ENCODE data around the gene SLC28A1.
A peak's percentile ranks its signal among the peaks of the same experiment; 100 is the strongest.

Gene SLC28A1

GRCh38 chr15:84946772-84947489, 62.5 kb downstream of the SLC28A1 start:
- DNase-seq, result no peak

GRCh38 chr15:84947947-84948830, 63.7 kb downstream of the SLC28A1 start:
- no peak for DNase-seq

- DNase-seq, result no peak
These were observed 64.6 kb downstream of the SLC28A1 start for GRCh38 chr15:84949043-84949442.

GRCh38 chr15:84949845-84950569, 65.5 kb downstream of the SLC28A1 start:
- DNase-seq, result no peak

DNA sequence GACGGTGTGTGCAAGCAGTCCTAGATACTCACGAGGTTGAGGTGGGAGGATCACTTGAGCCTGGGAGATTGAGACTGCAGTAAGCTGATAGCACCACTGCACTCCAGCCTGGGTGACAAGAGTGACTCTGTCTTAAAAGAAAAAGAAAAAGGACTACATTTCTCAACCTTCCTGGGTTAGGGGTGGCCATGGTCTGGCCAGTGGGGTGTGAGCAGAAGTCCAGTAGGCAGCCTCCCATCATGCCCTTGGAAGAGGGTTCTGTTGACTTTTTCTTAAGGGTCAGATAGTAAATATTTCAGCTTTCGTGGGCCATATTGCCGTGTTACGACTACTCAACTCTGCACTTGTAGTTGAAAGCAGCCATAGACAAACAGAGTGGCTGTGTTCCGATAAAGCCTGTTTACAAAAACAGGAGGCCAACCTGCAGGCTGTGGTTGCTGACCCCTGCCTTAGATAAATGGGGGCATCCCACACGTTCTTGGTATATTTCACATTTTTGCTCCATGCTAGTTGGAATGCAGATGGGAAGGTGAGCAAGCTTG, 66.2 kb downstream of the SLC28A1 start:
- DNase-seq, result no peak

- DNase-seq, result no peak
These were observed 67.3 kb downstream of the SLC28A1 start for GRCh38 chr15:84951736-84952135.

DNA sequence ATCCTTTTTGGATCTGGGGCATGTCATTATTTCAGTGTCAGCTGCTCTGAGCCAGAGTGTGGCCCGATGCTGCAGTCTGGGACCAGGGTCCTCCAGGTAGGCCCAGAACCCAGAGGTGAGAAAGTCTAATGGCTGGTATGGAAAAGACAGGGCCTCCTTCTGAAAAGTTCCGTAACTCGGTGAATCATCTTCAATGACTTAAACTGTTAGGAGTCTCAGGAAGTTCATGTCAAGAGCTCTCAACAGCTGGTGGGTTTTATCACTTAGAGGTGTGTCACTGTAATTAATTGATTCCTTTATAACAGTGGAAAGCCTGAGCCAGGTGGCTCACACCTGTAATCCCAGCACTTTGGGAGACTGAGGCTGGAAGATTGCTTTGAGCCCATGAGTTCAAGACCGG, 68.7 kb downstream of the SLC28A1 start:
- no peak for DNase-seq

DNA sequence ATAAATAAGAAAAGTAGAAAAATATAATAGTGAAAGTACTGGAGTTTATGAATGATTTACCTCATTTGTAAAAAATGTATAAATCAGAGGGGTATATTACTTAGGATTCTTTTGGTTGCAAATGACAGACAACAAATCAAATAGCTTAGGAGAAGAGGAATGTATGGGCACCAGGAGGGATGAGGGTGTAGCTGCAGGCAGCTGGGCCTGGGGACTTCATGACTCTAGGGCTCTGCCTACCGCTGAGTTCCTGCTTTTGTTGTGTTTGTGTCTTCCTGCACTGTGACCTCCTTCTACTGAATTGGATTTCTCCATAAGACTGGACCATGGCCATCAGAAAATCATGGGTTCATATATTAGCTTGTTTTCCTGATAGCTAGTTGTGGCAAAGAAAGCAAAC, 69.3 kb downstream of the SLC28A1 start:
- no peak for DNase-seq

DNA sequence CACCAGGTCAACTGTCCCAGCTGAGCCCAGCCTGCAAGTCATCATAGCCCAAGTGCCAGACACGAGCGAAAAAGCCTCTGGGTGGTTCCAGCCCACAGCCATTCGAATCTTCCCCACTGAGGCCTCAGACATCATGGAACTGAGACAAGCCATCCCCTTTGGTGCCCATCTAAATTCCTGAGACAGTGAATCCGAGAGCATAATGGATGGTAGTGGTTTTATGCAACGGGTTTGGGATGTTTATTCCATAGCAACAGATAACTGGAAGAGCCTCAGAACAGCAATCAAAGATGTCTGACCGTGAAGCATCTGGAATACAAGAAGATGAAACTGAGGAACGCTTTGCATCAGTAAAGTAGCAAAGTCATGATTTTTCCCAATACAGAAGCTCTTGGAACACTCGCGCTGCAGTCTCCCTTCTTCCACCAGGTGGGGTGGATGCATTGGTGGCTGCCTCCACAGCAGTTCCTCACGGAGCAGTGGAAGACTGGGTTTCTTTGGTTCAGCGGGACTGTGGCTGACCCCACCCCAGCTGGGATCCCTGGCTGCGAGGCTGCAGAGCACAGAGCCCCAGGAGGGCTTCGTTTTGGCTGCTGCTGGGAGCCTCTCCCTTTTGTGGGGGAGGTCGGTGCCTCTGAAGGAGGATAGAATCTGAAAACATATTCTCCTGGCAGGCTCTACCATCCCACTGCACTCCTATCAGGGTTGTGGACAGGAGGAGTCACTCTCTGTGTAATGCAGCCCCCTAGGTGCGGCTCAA, 70.8 kb downstream of the SLC28A1 start:
- peak; percentile 66 for DNase-seq

DNA sequence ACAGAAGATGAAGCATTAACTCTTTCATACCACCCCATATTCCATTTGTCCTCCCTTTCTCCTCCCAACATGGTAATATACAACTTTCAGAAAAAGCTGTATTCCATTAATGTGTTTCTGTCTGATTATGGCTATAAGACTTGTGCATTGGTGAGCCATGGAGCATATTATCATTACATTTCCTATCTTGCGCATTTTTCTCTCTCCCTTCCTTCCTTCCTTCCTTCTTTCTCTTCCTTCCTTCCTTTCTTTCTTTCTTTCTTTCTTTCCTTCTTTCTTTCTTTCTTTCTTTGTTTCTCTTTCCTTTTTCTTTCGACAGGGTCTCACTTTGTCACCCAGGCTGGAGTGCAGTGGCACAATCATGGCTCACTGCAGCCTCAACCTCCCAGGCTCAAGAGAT, 71.7 kb downstream of the SLC28A1 start:
- no peak for DNase-seq

DNA sequence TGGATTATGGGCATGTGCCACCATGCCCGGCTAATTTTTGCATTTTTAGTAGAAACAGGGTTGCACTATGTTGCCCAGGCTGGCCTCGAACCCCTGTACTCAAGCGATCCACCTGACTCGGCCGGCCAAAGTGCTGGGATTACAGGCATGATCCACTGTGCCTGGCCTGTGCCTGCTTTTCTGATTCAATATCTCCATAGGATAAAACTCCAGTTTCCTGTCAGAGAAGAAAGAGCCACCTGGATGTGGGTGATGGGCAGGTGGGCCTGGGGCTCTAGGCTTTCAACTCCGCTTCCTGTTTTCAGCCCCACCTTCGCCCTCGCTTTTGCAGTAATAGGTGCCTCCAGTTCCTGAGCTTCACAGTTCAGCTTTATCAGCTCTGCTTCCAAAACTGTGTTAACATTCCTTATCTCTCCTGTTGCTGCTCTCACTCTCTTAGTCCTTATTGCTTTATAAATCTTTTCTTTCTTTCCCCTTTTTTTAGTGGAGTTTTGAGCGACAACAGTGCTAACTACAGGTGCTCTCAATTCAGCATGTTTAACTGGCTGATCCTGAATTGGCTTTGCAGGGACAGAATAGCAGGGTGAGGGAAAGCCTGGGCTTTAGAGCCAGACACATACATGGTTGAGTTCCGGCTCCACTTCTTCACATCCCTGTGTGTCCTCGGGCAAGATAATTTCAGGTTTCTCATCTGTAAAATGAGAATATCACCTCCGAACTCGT, 76.1 kb downstream of the SLC28A1 start:
- DNase-seq, result no peak

- no peak for DNase-seq
These were observed 76.6 kb downstream of the SLC28A1 start for GRCh38 chr15:84961114-84961452.

- no peak for DNase-seq
These were observed 77.2 kb downstream of the SLC28A1 start for GRCh38 chr15:84961707-84962106.

DNA sequence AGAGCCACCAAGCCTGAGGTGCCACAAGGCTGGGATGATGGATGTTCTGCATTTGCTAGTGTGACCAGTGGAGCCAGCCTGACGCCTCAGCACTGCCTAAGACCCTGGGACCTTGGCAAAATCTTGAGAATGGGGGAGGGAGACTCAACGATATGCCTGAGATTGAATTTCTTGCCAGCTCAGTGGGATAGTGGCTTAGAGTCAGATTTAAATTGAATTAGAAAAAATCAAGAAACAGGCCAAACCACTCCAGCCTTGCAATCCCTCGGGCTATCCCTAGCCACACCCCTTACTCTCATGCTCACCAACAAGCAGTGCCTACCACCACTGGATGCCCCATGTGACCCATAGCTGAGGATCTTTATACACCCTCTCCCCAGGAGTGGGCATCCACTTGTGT, 78.5 kb downstream of the SLC28A1 start:
- DNase-seq, result no peak

DNA sequence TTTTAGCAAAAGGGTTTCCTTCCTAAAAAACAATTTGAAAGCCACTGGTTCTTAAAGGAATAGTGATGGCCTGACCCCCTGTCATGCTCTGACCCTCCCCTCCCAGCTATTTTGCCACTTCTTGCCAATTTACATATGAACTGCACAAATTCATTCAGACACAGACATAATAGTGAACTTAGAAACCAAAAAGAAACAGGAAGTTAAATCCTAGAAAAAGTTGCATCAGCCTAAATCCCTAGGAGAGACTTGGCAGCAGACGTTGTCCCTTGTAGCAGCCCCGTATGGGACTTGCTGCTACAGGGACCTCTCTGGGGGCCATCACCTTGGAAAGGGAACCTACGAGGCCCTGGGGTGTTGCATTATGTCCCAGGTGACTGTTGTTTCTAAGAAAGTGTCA, 82.9 kb downstream of the SLC28A1 start:
- DNase-seq, result no peak

DNA sequence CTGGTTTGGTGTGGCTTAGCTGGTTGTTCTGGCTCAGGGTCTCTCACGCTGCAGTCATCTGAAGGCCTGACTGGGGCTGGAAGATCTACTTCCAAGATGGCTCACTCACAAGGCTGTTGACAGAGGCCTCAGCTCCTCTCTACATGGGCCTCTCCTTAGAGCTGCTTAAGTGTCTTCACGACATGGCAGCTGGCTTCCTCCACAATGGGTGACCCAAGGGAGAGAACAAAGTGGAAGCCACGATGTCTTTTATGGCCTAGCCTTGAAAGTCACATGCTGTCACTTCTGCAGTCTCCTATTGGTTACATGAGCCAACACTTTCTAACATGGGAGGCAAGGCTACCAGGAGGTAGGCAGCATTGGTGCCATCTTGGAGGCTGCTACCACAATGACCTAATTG, 83.8 kb downstream of the SLC28A1 start:
- no peak for DNase-seq

DNA sequence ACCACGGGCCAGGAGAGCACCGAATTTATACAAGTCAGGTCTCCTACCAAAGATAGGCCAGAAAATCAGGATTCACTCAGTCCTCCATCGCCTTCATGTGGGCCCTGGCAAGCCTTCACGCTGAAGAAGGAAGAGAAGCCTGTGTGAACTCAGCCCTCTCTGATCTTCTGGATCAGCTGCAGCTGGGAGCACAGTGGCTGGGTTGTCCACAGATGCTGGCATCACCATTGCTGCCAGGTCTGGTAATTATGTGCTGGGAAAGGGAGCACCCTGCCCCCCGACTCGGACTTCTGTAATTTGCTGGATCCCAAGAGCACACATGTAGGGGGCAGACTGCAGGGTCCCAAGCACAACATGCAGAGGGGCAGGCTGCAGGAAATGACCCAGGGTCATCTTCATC, 84.8 kb downstream of the SLC28A1 start:
- DNase-seq, result no peak

GRCh38 chr15:84970843-84971242, 86.4 kb downstream of the SLC28A1 start:
- DNase-seq, result no peak

- no peak for DNase-seq
These were observed 89.3 kb downstream of the SLC28A1 start for GRCh38 chr15:84973492-84974460.

GRCh38 chr15:84975871-84976351, 91.4 kb downstream of the SLC28A1 start:
- DNase-seq, result no peak
